HepG2 (cell line): ENCODE data around the gene TRPM1. TPM values are rescaled to one million over a fixed set of nuclear protein-coding genes. Genes with fewer than 3 reads are reported as not detected.

Source experiments
- ATAC-seq: fragments of 200-7000 bp; cut with Tn5 transposase; 3 replicates; pipeline ENCODE4 v1.9.1; 2020; ENCODE audit warnings: mild to moderate bottlenecking, moderate library complexity
- BruUV-seq: library from RNA; stranded (reverse); fragments of 400-500 nt; replicated peaks from 2 replicates; lab custom pipeline; 2021; lab: Mats Ljungman, UMichigan
- CTCF ChIA-PET: fragments of 300-600 bp; formaldehyde crosslinking; extraction: SDS; loops from one replicate; lab custom pipeline; 2021; ENCODE audit warnings: low total read pairs, inconsistent platforms, low intra/inter-chr PET ratio; lab: Yijun Ruan, JAX
- POLR2A ChIA-PET: fragments of 350-600 bp; sonication (Branson Sonifier 250); formaldehyde crosslinking; loops from one replicate; lab custom pipeline; 2020; ENCODE audit warnings: antibody characterized with exemption, inconsistent platforms; lab: Yijun Ruan, JAX
- DNase-seq: peaks from one replicate; pipeline ENCODE4 v3.0.0-alpha.2; 2015; ENCODE audit warnings: low spot score
- FAIRE-seq: peaks from 3 replicates; lab custom pipeline; 2011; peaks lifted over from hg19 to GRCh38; lab: Jason Lieb, UNC
- H2AFZ ChIP-seq: one replicate; pipeline ENCODE4 v1.6.1; 2011; ENCODE audit warnings: low read length, inconsistent platforms
- H3K27ac ChIP-seq: fragments of 300-600 bp; 3 replicates; pipeline ENCODE4 v1.8.0; 2011; ENCODE audit warnings: mixed run types, mild to moderate bottlenecking, mixed read lengths, low read length, inconsistent platforms; ENCODE audit not compliant: insufficient read depth; ENCODE audit errors: extremely low read length
- H3K27me3 ChIP-seq, 2 experiments: fragments of 200-600 bp in 1 of 2; 2 replicates in 1 of 2; 3 replicates in 1 of 2; pipeline versions ENCODE4 v1.6.0 to v1.8.0; 2011; ENCODE audit warnings: low read length in 2 of 2, mild to moderate bottlenecking in 2 of 2, moderate library complexity in 2 of 2, inconsistent platforms in 1 of 2; ENCODE audit not compliant: insufficient read depth in 2 of 2, control insufficient read depth in 1 of 2
- H3K36me3 ChIP-seq, 2 experiments: fragments of 200-600 bp in 1 of 2; replicated peaks in 1 of 2; 2 replicates in 1 of 2; 3 replicates in 1 of 2; pipeline versions ENCODE4 v1.5.1 to v1.8.0; 2011; ENCODE audit warnings: low read length in 2 of 2, inconsistent platforms in 1 of 2; ENCODE audit not compliant: insufficient read depth in 2 of 2, control insufficient read depth in 1 of 2
- H3K4me1 ChIP-seq: 2 replicates; pipeline ENCODE4 v1.5.1; 2012; ENCODE audit warnings: low read length, inconsistent platforms; ENCODE audit not compliant: insufficient read depth
- H3K4me2 ChIP-seq: 2 replicates; pipeline ENCODE4 v1.6.0; 2011; ENCODE audit warnings: low read depth, low read length, inconsistent platforms
- H3K4me3 ChIP-seq, 3 experiments: fragments of 200-600 bp in 1 of 3; sonication (generic), shearing (Covaris generic) in 1 of 3; replicated peaks in 1 of 3; 2 replicates each; pipeline ENCODE4 v1.5.1; 2011 to 2016; ENCODE audit warnings: low read length in 3 of 3, inconsistent platforms in 2 of 3, low read depth in 2 of 3, mild to moderate bottlenecking in 2 of 3, control low read depth in 1 of 3, mixed read lengths in 1 of 3; ENCODE audit not compliant: insufficient read depth in 1 of 3
- H3K79me2 ChIP-seq: one replicate; pipeline ENCODE4 v1.6.1; 2011; ENCODE audit warnings: low read length, inconsistent platforms; ENCODE audit not compliant: insufficient read depth
- H3K9ac ChIP-seq: 2 replicates; pipeline ENCODE4 v1.6.0; 2011; ENCODE audit warnings: mild to moderate bottlenecking, low read depth, low read length, inconsistent platforms; ENCODE audit not compliant: insufficient read depth
- H3K9me3 ChIP-seq: 2 replicates; pipeline ENCODE4 v1.5.1; 2012; ENCODE audit warnings: mild to moderate bottlenecking, low read length
- H4K20me1 ChIP-seq: 2 replicates; pipeline ENCODE4 v1.6.0; 2011; ENCODE audit warnings: inconsistent platforms, mild to moderate bottlenecking, low read length, moderate library complexity; ENCODE audit not compliant: insufficient read depth
- HMG20B ChIP-seq: conservative IDR thresholded peaks from 2 replicates; pipeline ENCODE4 v1.6.1; 2016; ENCODE audit warnings: missing genetic modification reagents, missing compliant biosample characterization
- KAT8 ChIP-seq: IDR thresholded peaks from 2 replicates; pipeline ENCODE4 v1.6.1; 2016; ENCODE audit warnings: missing genetic modification reagents, missing compliant biosample characterization
- TOPORS ChIP-seq: sonication (generic); formaldehyde crosslinking; IDR thresholded peaks from 2 replicates; pipeline ENCODE4 v1.8.0; 2023; ENCODE audit warnings: mild to moderate bottlenecking, missing genetic modification reagents
- ZBTB38 ChIP-seq: sonication (generic); formaldehyde crosslinking; IDR thresholded peaks from 2 replicates; pipeline ENCODE4 v1.5.1; 2020; ENCODE audit warnings: mild to moderate bottlenecking, missing genetic modification reagents
- ZNF260 ChIP-seq: sonication (generic); formaldehyde crosslinking; IDR thresholded peaks from 2 replicates; pipeline ENCODE4 v1.4.0; 2020; ENCODE audit warnings: missing genetic modification reagents, low read depth, mild to moderate bottlenecking, borderline replicate concordance
- ZNF264 ChIP-seq: sonication (generic); formaldehyde crosslinking; IDR thresholded peaks from 2 replicates; pipeline ENCODE4 v1.4.0; 2020; ENCODE audit warnings: missing genetic modification reagents
- ZNF552 ChIP-seq: sonication (generic); formaldehyde crosslinking; IDR thresholded peaks from 2 replicates; pipeline ENCODE4 v1.9.0; 2022; ENCODE audit warnings: missing genetic modification reagents, mild to moderate bottlenecking, borderline replicate concordance
- ZNF672 ChIP-seq: sonication (generic); formaldehyde crosslinking; IDR thresholded peaks from 2 replicates; pipeline ENCODE4 v1.8.1; 2022; ENCODE audit warnings: missing genetic modification reagents
- ZNF713 ChIP-seq: sonication (generic); formaldehyde crosslinking; IDR thresholded peaks from 2 replicates; pipeline ENCODE4 v1.4.0; 2020; ENCODE audit warnings: mild to moderate bottlenecking, missing genetic modification reagents
- WGBS: methylation state at CpG from one replicate; pipeline ENCODE4 v1.1.6; 2017; ENCODE audit warnings: low lambda C conversion rate; 5-methylcytosine and 5-hydroxymethylcytosine counted together
- in situ Hi-C: cut with HindIII; loops from 2 replicates; pipeline ENCODE4 v1.10.0; 2017; ENCODE audit warnings: low pct_unique_long_range_greater_than_20kb; ENCODE audit not compliant: extremely low pct_ligation_motif_present
- intact Hi-C: fragments of 100-400 bp; cut with micrococcal nuclease; formaldehyde crosslinking; loops from one replicate; pipeline ENCODE4 v1.10.0; 2022; ENCODE audit not compliant: unreplicated experiment
- polyA plus RNA-seq, 8 experiments: library from polyadenylated mRNA; depleted of rRNA in 3 of 8; stranded (reverse) in 7 of 8; unstranded in 1 of 8; fragments of >200 nt; fragmentation: Illumina TruSeq in 4 of 8; extraction: Trizol in 4 of 8; gene quantifications; 2 replicates each; pipeline versions ENCODE4 v1.2.1 to v1.2.3, GENCODE V29; 2011 to 2016; ENCODE audit warnings: low read depth in 4 of 8, missing spikeins in 1 of 8, mixed read lengths in 1 of 8; ENCODE audit not compliant: insufficient read depth in 1 of 8
- total RNA-seq, 5 experiments: library from RNA; depleted of rRNA; stranded (reverse); fragments of >200 nt; fragmentation: Illumina TruSeq; extraction: Trizol; gene quantifications; 2 replicates each; pipeline ENCODE4 v1.2.3, GENCODE V29; 2016; ENCODE audit warnings: low read depth in 1 of 5
- TF ChIP-seq, protein P1 (sequence below): fragments of 450-650 bp; IDR thresholded peaks from 2 replicates; pipeline ENCODE4 v1.6.1; 2017
- TF ChIP-seq, protein P2 (sequence below): sonication (generic); formaldehyde crosslinking; IDR thresholded peaks from 2 replicates; pipeline ENCODE4 v1.4.0; 2020; ENCODE audit warnings: missing genetic modification reagents
- TF ChIP-seq, protein P3 (sequence below): sonication (generic); formaldehyde crosslinking; IDR thresholded peaks from 2 replicates; pipeline ENCODE4 v1.5.0; 2020; ENCODE audit warnings: mild to moderate bottlenecking, missing genetic modification reagents
- TF ChIP-seq, protein P4 (sequence below): sonication (generic); formaldehyde crosslinking; conservative IDR thresholded peaks from 2 replicates; pipeline ENCODE4 v1.8.1; 2023; ENCODE audit warnings: missing genetic modification reagents
- TF ChIP-seq, protein P5 (sequence below): sonication (generic); formaldehyde crosslinking; IDR thresholded peaks from 2 replicates; pipeline ENCODE4 v1.4.0; 2020; ENCODE audit warnings: missing genetic modification reagents

The TRPM1 gene
- total and polyA plus RNA-seq, 2 of the 13 experiments (the other 11 are each of a cell fraction or from before 2014, with no cell fraction given), result not detected

DNA sequence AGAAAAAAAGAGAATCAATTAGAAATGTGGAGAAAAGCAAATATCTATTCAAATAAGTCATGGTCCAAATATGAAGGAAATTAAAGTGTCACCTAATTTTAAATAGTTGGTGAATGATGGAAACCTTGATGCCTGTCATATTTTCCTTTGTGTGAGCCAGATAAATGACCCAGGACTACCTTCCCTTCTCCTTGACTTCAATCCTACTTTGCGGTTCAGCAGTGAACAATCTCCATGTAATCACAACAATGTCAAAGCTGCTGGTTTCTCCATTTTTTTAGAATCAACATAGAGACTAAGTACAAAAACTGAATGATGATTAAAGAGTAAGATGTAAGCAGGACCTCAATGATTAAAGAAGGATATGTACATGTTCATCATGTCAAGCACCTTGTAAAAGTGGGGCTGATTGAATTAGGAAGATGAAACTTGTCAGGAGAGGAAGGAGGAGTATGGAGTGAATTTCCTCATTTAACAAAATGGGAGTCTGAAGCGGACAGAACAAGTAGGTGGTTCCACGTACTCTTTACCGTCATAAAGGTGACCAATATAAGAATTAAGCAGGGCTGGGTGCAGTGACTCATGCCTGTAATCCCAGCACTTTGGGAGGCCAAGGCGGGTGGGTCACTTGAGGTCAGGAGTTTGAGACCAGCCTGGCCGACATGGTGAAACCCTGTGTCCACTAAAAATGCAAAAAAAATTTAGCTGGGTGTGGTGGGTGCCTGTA is 43.1 kb downstream of the TRPM1 start:
- Histone ChIP-seq H3K4me3 (no peak overlapping the region), H3K79me2 (no peaks in the 10 kb centered on the region), H3K4me2 (no peak overlapping the region), H3K36me3 (no peaks in the 10 kb centered on the region), H3K9ac (no peak overlapping the region), H4K20me1 (no peaks in the 10 kb centered on the region), H3K27ac (no peak overlapping the region), H2AFZ (no peak overlapping the region), H3K9me3 (no peaks in the 10 kb centered on the region), H3K27me3 (peaks cover 0 to 10% of the 10 kb centered on the region in 2 experiments; a peak in 2 of 5 replicates), H3K4me1 (no peaks in the 10 kb centered on the region)
- in situ Hi-C loops, result no loop called here
- CTCF ChIA-PET, result no interaction called here
- ATAC-seq, result no peak
- POLR2A ChIA-PET, result no interaction called here
- FAIRE-seq, result no peak
- intact Hi-C loops, result no loop called here
- BruUV-seq, result no TSS peak
- 23% methylated on average over 6 of the region's 6 CpGs for WGBS
- DNase-seq, result no peak
- no peak for TF ChIP-seq ZNF672
- TF ChIP-seq HMG20B, result no peak
- TF ChIP-seq KAT8 (CRISPR knock-in tag), result no peak
- TF ChIP-seq, protein P1, sequence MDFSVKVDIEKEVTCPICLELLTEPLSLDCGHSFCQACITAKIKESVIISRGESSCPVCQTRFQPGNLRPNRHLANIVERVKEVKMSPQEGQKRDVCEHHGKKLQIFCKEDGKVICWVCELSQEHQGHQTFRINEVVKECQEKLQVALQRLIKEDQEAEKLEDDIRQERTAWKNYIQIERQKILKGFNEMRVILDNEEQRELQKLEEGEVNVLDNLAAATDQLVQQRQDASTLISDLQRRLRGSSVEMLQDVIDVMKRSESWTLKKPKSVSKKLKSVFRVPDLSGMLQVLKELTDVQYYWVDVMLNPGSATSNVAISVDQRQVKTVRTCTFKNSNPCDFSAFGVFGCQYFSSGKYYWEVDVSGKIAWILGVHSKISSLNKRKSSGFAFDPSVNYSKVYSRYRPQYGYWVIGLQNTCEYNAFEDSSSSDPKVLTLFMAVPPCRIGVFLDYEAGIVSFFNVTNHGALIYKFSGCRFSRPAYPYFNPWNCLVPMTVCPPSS, result no peak
- TF ChIP-seq ZNF264 (CRISPR knock-in tag), result no peak
- TF ChIP-seq, protein P2, sequence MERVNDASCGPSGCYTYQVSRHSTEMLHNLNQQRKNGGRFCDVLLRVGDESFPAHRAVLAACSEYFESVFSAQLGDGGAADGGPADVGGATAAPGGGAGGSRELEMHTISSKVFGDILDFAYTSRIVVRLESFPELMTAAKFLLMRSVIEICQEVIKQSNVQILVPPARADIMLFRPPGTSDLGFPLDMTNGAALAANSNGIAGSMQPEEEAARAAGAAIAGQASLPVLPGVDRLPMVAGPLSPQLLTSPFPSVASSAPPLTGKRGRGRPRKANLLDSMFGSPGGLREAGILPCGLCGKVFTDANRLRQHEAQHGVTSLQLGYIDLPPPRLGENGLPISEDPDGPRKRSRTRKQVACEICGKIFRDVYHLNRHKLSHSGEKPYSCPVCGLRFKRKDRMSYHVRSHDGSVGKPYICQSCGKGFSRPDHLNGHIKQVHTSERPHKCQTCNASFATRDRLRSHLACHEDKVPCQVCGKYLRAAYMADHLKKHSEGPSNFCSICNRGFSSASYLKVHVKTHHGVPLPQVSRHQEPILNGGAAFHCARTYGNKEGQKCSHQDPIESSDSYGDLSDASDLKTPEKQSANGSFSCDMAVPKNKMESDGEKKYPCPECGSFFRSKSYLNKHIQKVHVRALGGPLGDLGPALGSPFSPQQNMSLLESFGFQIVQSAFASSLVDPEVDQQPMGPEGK (CRISPR knock-in tag), result no peak
- TF ChIP-seq ZNF552, result no peak
- TF ChIP-seq, protein P3, sequence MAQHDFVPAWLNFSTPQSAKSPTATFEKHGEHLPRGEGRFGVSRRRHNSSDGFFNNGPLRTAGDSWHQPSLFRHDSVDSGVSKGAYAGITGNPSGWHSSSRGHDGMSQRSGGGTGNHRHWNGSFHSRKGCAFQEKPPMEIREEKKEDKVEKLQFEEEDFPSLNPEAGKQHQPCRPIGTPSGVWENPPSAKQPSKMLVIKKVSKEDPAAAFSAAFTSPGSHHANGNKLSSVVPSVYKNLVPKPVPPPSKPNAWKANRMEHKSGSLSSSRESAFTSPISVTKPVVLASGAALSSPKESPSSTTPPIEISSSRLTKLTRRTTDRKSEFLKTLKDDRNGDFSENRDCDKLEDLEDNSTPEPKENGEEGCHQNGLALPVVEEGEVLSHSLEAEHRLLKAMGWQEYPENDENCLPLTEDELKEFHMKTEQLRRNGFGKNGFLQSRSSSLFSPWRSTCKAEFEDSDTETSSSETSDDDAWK (CRISPR knock-in tag), result no peak
- TF ChIP-seq, protein P4, sequence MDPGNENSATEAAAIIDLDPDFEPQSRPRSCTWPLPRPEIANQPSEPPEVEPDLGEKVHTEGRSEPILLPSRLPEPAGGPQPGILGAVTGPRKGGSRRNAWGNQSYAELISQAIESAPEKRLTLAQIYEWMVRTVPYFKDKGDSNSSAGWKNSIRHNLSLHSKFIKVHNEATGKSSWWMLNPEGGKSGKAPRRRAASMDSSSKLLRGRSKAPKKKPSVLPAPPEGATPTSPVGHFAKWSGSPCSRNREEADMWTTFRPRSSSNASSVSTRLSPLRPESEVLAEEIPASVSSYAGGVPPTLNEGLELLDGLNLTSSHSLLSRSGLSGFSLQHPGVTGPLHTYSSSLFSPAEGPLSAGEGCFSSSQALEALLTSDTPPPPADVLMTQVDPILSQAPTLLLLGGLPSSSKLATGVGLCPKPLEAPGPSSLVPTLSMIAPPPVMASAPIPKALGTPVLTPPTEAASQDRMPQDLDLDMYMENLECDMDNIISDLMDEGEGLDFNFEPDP (CRISPR knock-in tag), result no peak
- no peak for TF ChIP-seq ZBTB38
- no peak for TF ChIP-seq ZNF260 (CRISPR knock-in tag)
- no peak for TF ChIP-seq ZNF713
- TF ChIP-seq TOPORS, result no peak
- TF ChIP-seq, protein P5, sequence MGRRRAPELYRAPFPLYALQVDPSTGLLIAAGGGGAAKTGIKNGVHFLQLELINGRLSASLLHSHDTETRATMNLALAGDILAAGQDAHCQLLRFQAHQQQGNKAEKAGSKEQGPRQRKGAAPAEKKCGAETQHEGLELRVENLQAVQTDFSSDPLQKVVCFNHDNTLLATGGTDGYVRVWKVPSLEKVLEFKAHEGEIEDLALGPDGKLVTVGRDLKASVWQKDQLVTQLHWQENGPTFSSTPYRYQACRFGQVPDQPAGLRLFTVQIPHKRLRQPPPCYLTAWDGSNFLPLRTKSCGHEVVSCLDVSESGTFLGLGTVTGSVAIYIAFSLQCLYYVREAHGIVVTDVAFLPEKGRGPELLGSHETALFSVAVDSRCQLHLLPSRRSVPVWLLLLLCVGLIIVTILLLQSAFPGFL (CRISPR knock-in tag), result no peak
